Measurements from ENCODE around the gene OR7D4. TPM values are rescaled to one million over a fixed set of nuclear protein-coding genes. Genes with fewer than 3 reads are reported as not detected.
"Not testable (repeated sequence)": the region's sequence is repeated elsewhere in the genome, so short reads cannot be mapped to it uniquely, and the experiment has no call there.

OR7D4 gene
- total RNA-seq (ENCODE audit: unreplicated experiment): not detected
- long read RNA-seq: 0 reads

GRCh38 chr19:9219489-9219888 lies at the start of gene OR7D4:
Gene OR7D4, minus strand, starts transcription at chr19:9219589. Its CDS starts 4,752 bp downstream, at chr19:9214837.
- DNase-seq: no peak
- H3K9me3 Mint-ChIP-seq (ENCODE audit: unreplicated experiment): peaks cover 9% of the 10 kb centered on the region
- peaks cover under 1% of the 10 kb centered on the region for H3K36me3 Mint-ChIP-seq (ENCODE audit: unreplicated experiment)
- H3K4me1 Mint-ChIP-seq (ENCODE audit: low read depth, unreplicated experiment): no peaks in the 10 kb centered on the region
- no peak within 1 kb of the TSS for H3K27ac Mint-ChIP-seq (ENCODE audit: unreplicated experiment)
- no peak within 1 kb of the TSS for H3K4me3 Mint-ChIP-seq (ENCODE audit: unreplicated experiment)
- no peaks in the 10 kb centered on the region for H3K27me3 Mint-ChIP-seq (ENCODE audit: unreplicated experiment)
- no peak for TF ChIP-seq CTCF (IDR thresholded peaks at IDR 0.05; ENCODE audit: partially characterized antibody, unreplicated experiment)

- Mint-ChIP-seq H3K9me3 (ENCODE audit: unreplicated experiment) (peaks cover 9% of the 10 kb centered on the region), H3K27me3 (ENCODE audit: unreplicated experiment) (peaks cover 2% of the 10 kb centered on the region), H3K4me1 (ENCODE audit: low read depth, unreplicated experiment) (no peaks in the 10 kb centered on the region), H3K27ac (ENCODE audit: unreplicated experiment) (no peak overlapping the region), H3K4me3 (ENCODE audit: unreplicated experiment) (no peak overlapping the region), H3K36me3 (ENCODE audit: unreplicated experiment) (peaks cover 7% of the 10 kb centered on the region)
- no peak for TF ChIP-seq CTCF (IDR thresholded peaks at IDR 0.05; ENCODE audit: partially characterized antibody, unreplicated experiment)
- DNase-seq: no peak
Observed at GRCh38 chr19:9251236-9251635, 31.8 kb upstream of the OR7D4 start.

GRCh38 chr19:9250630-9251029 lies 31.2 kb upstream of the OR7D4 start, which contains the start of gene OR7E24:
Gene OR7E24, plus strand, starts transcription at chr19:9250930. Its CDS starts 114 bp downstream, at chr19:9251044.
- no peaks in the 10 kb centered on the region for H3K4me1 Mint-ChIP-seq (ENCODE audit: low read depth, unreplicated experiment)
- H3K27me3 Mint-ChIP-seq (ENCODE audit: unreplicated experiment): peaks cover 2% of the 10 kb centered on the region
- peaks cover 7% of the 10 kb centered on the region for H3K36me3 Mint-ChIP-seq (ENCODE audit: unreplicated experiment)
- DNase-seq: no peak
- H3K27ac Mint-ChIP-seq (ENCODE audit: unreplicated experiment): no peak within 1 kb of the TSS
- TF ChIP-seq CTCF (IDR thresholded peaks at IDR 0.05; ENCODE audit: partially characterized antibody, unreplicated experiment): no peak
- peaks cover 9% of the 10 kb centered on the region for H3K9me3 Mint-ChIP-seq (ENCODE audit: unreplicated experiment)
- no peak within 1 kb of the TSS for H3K4me3 Mint-ChIP-seq (ENCODE audit: unreplicated experiment)

- peak; percentile 75 for DNase-seq
- no peaks in the 10 kb centered on the region for H3K4me1 Mint-ChIP-seq (ENCODE audit: low read depth, unreplicated experiment)
- TF ChIP-seq CTCF (IDR thresholded peaks at IDR 0.05; ENCODE audit: partially characterized antibody, unreplicated experiment): peak; percentile 78
- H3K9me3 Mint-ChIP-seq (ENCODE audit: unreplicated experiment): peaks cover 4% of the 10 kb centered on the region
- no peak overlapping the region for H3K4me3 Mint-ChIP-seq (ENCODE audit: unreplicated experiment)
- H3K36me3 Mint-ChIP-seq (ENCODE audit: unreplicated experiment): no peaks in the 10 kb centered on the region
- H3K27me3 Mint-ChIP-seq (ENCODE audit: unreplicated experiment): no peaks in the 10 kb centered on the region
- no peak overlapping the region for H3K27ac Mint-ChIP-seq (ENCODE audit: unreplicated experiment)
Observed at GRCh38 chr19:9205501-9206113, 13.8 kb downstream of the OR7D4 start.

GRCh38 chr19:9198044-9198443 lies 21.3 kb downstream of the OR7D4 start:
- H3K27me3 Mint-ChIP-seq (ENCODE audit: unreplicated experiment); H3K4me1 Mint-ChIP-seq (ENCODE audit: low read depth, unreplicated experiment); DNase-seq; H3K36me3 Mint-ChIP-seq (ENCODE audit: unreplicated experiment); H3K4me3 Mint-ChIP-seq (ENCODE audit: unreplicated experiment); H3K27ac Mint-ChIP-seq (ENCODE audit: unreplicated experiment); H3K9me3 Mint-ChIP-seq (ENCODE audit: unreplicated experiment): not testable (repeated sequence)
